HepG2 (cell line): ENCODE results near the gene PDS5B. TPM values are rescaled to one million over a fixed set of nuclear protein-coding genes. Genes with fewer than 3 reads are reported as not detected.

Experiments used
- CBX5 ChIP-seq: sonication (generic); formaldehyde crosslinking; IDR thresholded peaks from 2 replicates; pipeline ENCODE4 v1.4.0; 2020; ENCODE audit warnings: missing genetic modification reagents, borderline replicate concordance
- GPN1 ChIP-seq: sonication (generic); formaldehyde crosslinking; IDR thresholded peaks from 2 replicates; pipeline ENCODE4 v1.5.1; 2020; ENCODE audit warnings: missing genetic modification reagents, borderline replicate concordance
- HOXA7 ChIP-seq: sonication (generic); formaldehyde crosslinking; IDR thresholded peaks from 2 replicates; pipeline ENCODE4 v1.8.1; 2022; ENCODE audit warnings: mild to moderate bottlenecking, missing genetic modification reagents, moderate library complexity
- TBL1XR1 ChIP-seq: fragments of 150-350 bp; IDR thresholded peaks from 2 replicates; pipeline ENCODE4 v1.6.1; 2014; ENCODE audit warnings: borderline replicate concordance, low read length; ENCODE audit not compliant: partially characterized antibody
- ZBTB46 ChIP-seq: sonication (generic); formaldehyde crosslinking; IDR thresholded peaks from 2 replicates; pipeline ENCODE4 v1.4.0; 2020; ENCODE audit warnings: mild to moderate bottlenecking, missing genetic modification reagents, borderline replicate concordance
- ZEB1 ChIP-seq: IDR thresholded peaks from 2 replicates; pipeline ENCODE4 v1.6.1; 2012; ENCODE audit warnings: mild to moderate bottlenecking, low read depth, inconsistent platforms; ENCODE audit not compliant: insufficient replicate concordance
- ZKSCAN8 ChIP-seq: IDR thresholded peaks from 2 replicates; pipeline ENCODE4 v1.6.1; 2016; ENCODE audit warnings: borderline replicate concordance, missing genetic modification reagents, missing compliant biosample characterization
- ZNF10 ChIP-seq: sonication (generic); formaldehyde crosslinking; IDR thresholded peaks from 2 replicates; pipeline ENCODE4 v1.4.0; 2020; ENCODE audit warnings: mild to moderate bottlenecking, low read depth, missing genetic modification reagents, borderline replicate concordance
- ZNF12 ChIP-seq: sonication (generic); formaldehyde crosslinking; IDR thresholded peaks from 2 replicates; pipeline ENCODE4 v1.5.0; 2020; ENCODE audit warnings: missing genetic modification reagents
- ZNF24 ChIP-seq: fragments of 450-650 bp; IDR thresholded peaks from 2 replicates; pipeline ENCODE4 v1.6.1; 2017; ENCODE audit warnings: antibody characterized with exemption, mild to moderate bottlenecking
- ZSCAN31 ChIP-seq: sonication (generic); formaldehyde crosslinking; IDR thresholded peaks from 2 replicates; pipeline ENCODE4 v1.5.0; 2020; ENCODE audit warnings: low read depth, mild to moderate bottlenecking, missing genetic modification reagents
- polyA plus RNA-seq, 8 experiments: library from polyadenylated mRNA; depleted of rRNA in 3 of 8; stranded (reverse) in 7 of 8; unstranded in 1 of 8; fragments of >200 nt; fragmentation: Illumina TruSeq in 4 of 8; extraction: Trizol in 4 of 8; gene quantifications; 2 replicates each; pipeline versions ENCODE4 v1.2.1 to v1.2.3, GENCODE V29; 2011 to 2016; ENCODE audit warnings: low read depth in 4 of 8, missing spikeins in 1 of 8, mixed read lengths in 1 of 8; ENCODE audit not compliant: insufficient read depth in 1 of 8
- total RNA-seq, 5 experiments: library from RNA; depleted of rRNA; stranded (reverse); fragments of >200 nt; fragmentation: Illumina TruSeq; extraction: Trizol; gene quantifications; 2 replicates each; pipeline ENCODE4 v1.2.3, GENCODE V29; 2016; ENCODE audit warnings: low read depth in 1 of 5
- TF ChIP-seq, protein P1 (sequence below): sonication (generic); formaldehyde crosslinking; IDR thresholded peaks from 2 replicates; pipeline ENCODE4 v1.5.0; 2020; ENCODE audit warnings: missing genetic modification reagents
- TF ChIP-seq, protein P2 (sequence below): sonication (generic); formaldehyde crosslinking; IDR thresholded peaks from 2 replicates; pipeline ENCODE4 v1.8.0; 2022; ENCODE audit warnings: mild to moderate bottlenecking, missing genetic modification reagents, moderate library complexity
- TF ChIP-seq, protein P3 (sequence below): sonication (generic); formaldehyde crosslinking; IDR thresholded peaks from 2 replicates; pipeline ENCODE4 v1.4.0; 2020; ENCODE audit warnings: missing genetic modification reagents, borderline replicate concordance
- TF ChIP-seq, protein P4 (sequence below): sonication (generic); formaldehyde crosslinking; IDR thresholded peaks from 2 replicates; pipeline ENCODE4 v1.9.0; 2022; ENCODE audit warnings: low read depth, missing genetic modification reagents
- TF ChIP-seq, protein P5 (sequence below): sonication (generic); formaldehyde crosslinking; IDR thresholded peaks from 2 replicates; pipeline ENCODE4 v1.4.0; 2020; ENCODE audit warnings: missing genetic modification reagents, mild to moderate bottlenecking, borderline replicate concordance

Gene PDS5B
- total and polyA plus RNA-seq, 2 of the 13 experiments (the other 11 are each of a cell fraction or from before 2014, with no cell fraction given): 5.8 to 24.6 TPM

DNA sequence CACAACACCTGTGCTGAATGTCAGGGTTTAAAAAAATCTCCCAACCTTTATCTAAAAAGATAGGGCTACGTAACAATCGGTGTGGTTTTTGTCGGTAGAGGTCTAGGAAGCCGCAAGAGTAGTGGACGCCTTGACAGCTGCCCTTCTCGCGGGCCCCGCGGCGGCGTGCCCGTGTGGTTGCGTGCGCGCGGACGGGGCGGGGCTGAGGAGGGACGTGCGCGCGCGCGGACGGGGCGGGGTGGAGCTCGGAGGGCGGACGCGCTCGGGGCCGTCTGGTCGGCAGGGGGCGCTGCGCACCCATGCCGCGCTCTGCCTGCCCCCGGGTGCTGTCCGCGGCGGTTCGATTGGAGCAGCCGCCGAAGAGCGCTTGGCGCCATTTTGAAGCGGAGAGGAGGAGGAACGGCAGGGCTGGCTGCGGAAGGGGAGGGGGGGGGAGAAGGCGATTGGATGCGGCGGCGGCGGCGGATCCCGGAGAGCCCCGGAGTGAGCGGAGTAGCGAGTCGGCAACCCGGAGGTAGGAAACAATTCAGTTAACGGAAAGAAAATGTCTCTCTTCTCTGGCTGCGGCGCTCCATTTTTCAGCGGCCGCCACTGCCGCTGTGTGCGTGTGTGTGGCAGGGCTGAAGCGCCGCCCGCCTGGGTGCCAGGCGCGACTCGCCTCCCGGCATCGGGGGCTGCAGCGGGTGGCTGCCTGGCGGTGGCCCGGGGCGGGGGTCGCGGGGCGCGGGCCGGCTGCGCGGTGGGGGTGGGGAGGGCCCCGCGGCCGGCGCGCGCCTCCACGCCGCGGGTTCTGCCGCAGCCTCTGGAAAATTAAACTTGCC is at the start of gene PDS5B (continued):
- TF ChIP-seq, protein P1, sequence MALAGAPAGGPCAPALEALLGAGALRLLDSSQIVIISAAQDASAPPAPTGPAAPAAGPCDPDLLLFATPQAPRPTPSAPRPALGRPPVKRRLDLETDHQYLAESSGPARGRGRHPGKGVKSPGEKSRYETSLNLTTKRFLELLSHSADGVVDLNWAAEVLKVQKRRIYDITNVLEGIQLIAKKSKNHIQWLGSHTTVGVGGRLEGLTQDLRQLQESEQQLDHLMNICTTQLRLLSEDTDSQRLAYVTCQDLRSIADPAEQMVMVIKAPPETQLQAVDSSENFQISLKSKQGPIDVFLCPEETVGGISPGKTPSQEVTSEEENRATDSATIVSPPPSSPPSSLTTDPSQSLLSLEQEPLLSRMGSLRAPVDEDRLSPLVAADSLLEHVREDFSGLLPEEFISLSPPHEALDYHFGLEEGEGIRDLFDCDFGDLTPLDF (CRISPR knock-in tag): 0 out of 2 replicates have a peak, but pooled peaks have one; percentile 43
- TF ChIP-seq, protein P2, sequence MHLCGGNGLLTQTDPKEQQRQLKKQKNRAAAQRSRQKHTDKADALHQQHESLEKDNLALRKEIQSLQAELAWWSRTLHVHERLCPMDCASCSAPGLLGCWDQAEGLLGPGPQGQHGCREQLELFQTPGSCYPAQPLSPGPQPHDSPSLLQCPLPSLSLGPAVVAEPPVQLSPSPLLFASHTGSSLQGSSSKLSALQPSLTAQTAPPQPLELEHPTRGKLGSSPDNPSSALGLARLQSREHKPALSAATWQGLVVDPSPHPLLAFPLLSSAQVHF (CRISPR knock-in tag): no peak; the same call in 1 of the 2 replicates
- TF ChIP-seq GPN1 (no peak), ZSCAN31 (CRISPR knock-in tag) (peak; percentile 55), ZKSCAN8 (no peak), HOXA7 (no peak), CBX5 (CRISPR knock-in tag) (0 out of 2 replicates have a peak, but pooled peaks have one; percentile 25), ZEB1 (no peak), ZNF12 (CRISPR knock-in tag) (no peak), ZNF10 (CRISPR knock-in tag) (no peak), TBL1XR1 (no peak), ZNF24 (no peak), ZBTB46 (CRISPR knock-in tag) (no peak)
- TF ChIP-seq, protein P3, sequence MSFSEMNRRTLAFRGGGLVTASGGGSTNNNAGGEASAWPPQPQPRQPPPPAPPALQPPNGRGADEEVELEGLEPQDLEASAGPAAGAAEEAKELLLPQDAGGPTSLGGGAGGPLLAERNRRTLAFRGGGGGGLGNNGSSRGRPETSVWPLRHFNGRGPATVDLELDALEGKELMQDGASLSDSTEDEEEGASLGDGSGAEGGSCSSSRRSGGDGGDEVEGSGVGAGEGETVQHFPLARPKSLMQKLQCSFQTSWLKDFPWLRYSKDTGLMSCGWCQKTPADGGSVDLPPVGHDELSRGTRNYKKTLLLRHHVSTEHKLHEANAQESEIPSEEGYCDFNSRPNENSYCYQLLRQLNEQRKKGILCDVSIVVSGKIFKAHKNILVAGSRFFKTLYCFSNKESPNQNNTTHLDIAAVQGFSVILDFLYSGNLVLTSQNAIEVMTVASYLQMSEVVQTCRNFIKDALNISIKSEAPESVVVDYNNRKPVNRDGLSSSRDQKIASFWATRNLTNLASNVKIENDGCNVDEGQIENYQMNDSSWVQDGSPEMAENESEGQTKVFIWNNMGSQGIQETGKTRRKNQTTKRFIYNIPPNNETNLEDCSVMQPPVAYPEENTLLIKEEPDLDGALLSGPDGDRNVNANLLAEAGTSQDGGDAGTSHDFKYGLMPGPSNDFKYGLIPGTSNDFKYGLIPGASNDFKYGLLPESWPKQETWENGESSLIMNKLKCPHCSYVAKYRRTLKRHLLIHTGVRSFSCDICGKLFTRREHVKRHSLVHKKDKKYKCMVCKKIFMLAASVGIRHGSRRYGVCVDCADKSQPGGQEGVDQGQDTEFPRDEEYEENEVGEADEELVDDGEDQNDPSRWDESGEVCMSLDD (CRISPR knock-in tag): no peak
- TF ChIP-seq, protein P4, sequence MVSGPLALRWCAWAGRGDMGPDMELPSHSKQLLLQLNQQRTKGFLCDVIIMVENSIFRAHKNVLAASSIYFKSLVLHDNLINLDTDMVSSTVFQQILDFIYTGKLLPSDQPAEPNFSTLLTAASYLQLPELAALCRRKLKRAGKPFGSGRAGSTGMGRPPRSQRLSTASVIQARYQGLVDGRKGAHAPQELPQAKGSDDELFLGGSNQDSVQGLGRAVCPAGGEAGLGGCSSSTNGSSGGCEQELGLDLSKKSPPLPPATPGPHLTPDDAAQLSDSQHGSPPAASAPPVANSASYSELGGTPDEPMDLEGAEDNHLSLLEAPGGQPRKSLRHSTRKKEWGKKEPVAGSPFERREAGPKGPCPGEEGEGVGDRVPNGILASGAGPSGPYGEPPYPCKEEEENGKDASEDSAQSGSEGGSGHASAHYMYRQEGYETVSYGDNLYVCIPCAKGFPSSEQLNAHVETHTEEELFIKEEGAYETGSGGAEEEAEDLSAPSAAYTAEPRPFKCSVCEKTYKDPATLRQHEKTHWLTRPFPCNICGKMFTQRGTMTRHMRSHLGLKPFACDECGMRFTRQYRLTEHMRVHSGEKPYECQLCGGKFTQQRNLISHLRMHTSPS (CRISPR knock-in tag): no peak
- TF ChIP-seq, protein P5, sequence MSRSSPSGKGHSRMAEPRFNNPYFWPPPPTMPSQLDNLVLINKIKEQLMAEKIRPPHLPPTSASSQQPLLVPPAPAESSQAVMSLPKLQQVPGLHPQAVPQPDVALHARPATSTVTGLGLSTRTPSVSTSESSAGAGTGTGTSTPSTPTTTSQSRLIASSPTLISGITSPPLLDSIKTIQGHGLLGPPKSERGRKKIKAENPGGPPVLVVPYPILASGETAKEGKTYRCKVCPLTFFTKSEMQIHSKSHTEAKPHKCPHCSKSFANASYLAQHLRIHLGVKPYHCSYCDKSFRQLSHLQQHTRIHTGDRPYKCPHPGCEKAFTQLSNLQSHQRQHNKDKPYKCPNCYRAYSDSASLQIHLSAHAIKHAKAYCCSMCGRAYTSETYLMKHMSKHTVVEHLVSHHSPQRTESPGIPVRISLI: peak; percentile 64; the same call in 1 of the 2 replicates
